HL-60/S4 treated with phorbol 12-myristate 13-acetate at 8.2 ng/mL for 4 days and 3 days (cell line): ENCODE measurements around the gene H1-8.

Experiments used
- in situ Hi-C: fragments of 300-500 bp; cut with MboI; formaldehyde crosslinking; loops from 2 replicates; pipeline ENCODE4 v1.15.0; 2022; ENCODE audit warnings: low sequenced_read_pairs

The H1-8 gene

GRCh38 chr3:129555153-129555550, 12.2 kb downstream of the H1-8 start:
- in situ Hi-C loops = no loop called here

DNA sequence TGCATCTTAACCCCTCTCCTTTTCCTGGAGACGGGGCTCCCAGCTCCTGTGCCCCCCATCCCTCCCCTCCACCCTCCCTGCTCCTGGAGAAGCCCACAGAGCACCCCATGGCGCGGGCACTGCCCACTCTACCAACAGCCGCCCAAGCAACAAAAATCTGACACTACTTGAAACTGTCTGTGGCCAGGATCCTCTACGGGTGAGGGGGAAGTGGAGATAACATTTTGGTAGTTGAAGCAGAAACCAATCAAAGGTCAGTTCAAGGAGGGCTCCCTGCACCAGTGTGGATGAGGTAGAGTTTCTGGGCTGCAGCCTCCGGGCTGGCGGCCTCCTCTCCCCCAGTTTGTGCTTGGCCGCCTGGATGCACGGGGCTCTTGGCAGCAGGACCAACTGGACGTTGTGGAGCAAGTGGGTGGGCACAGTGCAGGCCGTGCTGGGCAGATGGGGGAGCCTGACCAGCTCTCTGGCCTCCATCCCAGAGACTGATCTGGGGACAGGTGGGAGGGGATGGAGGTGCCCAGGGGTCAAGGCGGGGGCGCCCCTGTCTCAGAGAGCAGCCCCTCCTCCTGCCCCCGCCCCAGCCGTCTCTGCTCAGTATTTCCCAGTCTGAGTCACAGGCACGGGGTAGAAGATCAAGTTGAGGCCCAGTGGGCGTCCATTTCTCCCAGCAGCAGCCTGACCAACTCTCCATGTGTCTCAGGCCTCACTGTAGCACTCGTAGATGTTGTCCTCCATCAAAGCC, 12.8 kb downstream of the H1-8 start:
- in situ Hi-C loops = no loop called here

DNA sequence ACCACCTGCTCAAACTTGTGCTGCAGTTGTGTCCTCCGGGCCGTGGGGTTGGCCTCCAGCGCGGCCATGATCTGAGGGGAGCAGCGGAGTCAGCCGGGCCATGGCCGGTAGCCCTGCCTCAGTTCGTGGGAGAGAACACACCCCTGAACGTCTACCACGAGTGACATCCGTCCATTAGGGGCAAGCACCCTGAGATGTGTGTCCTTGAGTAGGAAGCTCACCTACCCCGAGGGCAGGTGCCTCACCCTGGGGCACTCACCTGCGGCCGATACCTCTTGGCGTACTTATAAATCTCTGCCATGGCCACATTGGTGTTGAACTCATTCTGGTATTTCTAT, 13.4 kb downstream of the H1-8 start:
- in situ Hi-C loops = no loop called here

DNA sequence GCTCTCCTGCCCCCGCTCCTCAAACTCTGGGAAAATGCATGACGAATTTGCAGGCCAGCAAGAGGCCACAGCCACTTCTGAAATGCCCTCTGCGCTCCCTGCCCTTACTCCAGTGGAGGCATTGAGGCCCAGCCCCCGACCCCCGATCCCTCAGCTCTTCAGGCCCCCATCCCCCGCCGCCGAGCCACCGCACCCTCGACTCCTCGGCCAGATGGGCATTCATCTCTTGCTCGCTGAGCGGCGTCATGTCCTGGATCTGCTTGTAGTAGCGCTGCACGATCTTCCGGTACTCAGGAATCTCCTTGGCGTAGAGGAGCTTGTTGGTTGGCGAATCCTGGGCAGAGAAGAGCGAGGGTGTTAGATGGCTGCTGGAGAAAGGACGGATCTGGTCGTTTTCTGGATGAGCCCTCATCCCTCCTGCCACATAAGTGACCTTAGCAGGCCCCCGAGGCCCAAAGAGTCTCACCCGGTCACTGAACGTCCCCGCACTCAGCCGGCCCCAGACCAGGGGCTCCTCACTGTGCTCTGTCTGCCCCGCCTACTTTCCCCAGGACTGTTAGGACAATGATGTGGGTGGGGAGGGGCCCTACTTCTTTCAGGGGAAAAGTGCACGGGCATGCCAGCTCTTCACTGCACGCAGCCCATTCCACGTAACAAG, 14.0 kb downstream of the H1-8 start:
- in situ Hi-C loops = no loop called here

DNA sequence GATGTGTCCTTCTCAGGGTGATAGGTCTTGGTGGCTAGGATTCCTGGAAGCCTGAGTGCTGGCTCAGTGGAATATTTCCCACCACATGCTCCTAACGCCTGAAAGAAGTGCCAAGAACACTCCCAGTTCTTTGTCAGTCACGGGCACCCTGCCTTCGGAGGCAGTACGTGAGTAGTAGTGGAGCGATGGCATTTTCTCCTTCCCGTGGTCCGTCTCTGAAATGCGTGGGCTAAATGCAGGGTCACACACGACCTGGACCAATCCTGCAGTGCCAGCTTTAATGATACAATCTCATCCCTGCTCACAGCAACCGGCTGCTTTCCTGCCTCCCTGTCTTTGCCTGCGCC, 14.5 kb downstream of the H1-8 start:
- in situ Hi-C loops = no loop called here

GRCh38 chr3:129558081-129558771, 15.3 kb downstream of the H1-8 start:
- in situ Hi-C loops = no loop called here

GRCh38 chr3:129558772-129559564, 16.0 kb downstream of the H1-8 start:
- in situ Hi-C loops = no loop called here

DNA sequence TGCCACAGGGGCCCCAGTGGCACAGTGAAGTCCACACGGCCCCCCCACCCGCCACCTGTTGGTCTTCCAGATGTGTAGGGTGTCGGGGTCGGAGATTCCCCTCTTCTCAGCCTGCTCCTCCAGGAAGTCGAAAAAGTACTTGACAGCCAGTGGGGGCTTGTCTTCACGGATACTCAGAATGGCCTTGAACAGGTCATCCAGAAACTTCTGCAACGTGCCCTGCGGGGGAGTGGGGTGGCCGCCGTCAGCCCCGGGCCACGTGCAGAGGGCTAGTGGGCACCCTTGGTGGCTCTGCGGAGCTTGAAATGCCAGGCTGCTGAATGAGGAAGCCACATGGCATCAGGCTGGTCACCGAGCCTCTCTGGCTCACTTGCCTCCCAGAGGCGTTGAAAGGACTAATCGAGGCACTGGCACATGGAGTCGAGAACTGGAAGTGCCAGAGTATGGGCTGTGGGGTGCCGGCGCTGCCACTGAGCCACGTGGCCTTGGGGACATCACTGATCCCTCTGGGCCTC, 16.6 kb downstream of the H1-8 start:
- in situ Hi-C loops = no loop called here

DNA sequence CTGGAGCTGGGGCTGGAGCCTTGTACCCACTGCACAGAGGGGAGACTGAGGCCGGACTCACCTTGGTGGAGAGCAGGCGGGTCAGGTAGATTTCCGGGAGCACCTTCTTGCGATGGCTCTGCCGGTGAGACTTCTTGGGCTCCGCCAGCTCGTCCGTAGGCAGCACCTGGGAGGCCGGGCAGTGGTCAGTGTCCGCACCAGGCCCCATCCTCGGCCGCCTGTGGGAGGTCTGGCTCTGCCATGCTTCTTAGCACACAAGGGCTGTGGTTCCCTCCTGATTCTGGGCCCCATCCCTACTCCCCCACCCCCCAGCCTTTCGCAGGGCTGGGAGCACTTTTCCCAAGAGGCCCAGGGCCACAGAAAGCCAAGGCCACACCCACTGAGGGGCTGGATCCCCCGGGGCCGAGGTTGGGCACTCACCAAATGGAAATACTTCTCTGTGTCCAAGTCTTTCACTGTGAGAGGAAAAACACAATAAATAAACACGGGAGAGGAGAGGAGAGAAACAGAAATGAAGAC, 17.4 kb downstream of the H1-8 start:
- in situ Hi-C loops = no loop called here

DNA sequence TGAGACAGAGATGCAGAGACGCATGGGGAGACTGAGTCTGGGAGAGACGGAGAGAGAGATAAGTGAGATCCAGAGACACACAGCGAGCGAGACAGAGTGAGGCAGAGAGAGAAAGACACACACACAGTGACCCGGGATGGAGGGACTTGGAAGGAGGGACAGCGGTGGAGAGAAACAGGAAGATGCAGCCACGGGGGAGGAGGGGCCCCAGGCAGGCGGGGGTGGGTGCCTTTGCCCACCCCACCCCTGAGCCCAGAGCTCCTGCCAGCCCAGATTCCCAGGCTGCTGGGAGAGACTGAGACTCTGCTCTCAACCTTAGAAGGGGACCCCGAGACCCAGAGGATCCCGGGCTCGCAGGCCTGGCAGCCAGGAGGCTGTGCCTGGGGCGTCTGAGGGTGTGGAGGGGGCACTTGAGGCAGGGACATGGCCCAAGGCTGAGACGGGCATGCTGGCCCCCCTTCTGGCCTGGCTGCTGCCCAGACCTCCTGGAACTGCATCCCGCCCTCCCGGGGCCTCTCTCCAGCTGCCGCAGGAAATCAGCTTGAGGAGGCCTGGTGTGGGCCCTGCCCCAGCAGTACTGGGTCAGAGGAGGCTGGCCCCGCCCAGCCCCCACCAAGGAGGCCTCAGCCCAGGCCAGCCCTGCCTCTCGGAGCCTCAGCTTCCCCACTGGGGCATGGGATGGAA, 18.1 kb downstream of the H1-8 start:
- in situ Hi-C loops = no loop called here

DNA sequence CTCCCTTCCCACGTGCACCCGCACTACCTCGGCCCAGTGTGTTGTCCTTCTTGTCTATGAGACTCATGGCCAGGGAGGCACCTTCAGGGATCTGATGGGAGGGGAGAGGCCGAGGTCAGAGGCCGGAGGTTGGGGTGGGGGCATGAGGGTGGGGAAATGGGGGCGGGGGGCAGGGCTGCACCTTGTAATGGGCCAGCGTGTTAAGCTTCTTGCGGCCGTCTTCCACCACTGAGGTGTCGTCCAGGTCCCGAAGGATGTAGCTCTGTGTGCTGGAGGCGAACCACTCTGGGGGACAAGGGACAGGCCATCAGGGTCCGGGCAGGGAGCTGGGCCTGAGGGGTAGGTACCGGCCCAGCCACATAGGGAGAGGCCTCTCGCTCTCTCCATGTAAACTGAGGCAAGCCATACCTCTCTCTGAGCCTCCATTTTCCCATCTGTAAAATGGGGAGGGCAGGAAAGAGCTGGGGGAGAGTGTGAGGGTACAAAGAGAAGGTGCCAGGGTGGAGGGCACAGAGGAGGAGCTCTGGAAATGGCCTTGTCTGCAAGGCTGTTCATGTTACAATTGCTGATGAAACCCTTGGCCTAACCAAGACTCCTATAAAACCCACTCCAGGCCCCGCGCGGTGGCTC, 18.8 kb downstream of the H1-8 start:
- in situ Hi-C loops = no loop called here

DNA sequence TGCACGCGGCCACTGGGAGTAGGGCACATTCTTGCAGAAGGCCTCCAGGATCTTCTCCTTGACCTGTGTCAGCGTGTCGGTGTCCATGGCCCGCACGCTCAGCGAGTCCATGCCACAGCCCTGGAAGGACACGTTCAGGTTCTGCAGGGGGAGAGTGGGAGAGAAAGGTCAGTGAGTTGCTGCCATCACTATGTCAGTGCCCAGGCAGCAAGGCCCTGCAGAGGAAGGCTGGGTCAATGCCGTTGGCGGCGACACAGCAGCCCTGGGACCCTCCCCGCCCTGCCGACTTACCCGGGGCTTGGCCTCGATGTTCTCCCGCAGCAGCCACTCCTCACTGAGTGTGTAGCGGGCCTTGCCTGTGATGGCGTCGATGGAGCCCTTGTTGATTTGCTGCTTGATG, 19.8 kb downstream of the H1-8 start:
- in situ Hi-C loops = no loop called here

DNA sequence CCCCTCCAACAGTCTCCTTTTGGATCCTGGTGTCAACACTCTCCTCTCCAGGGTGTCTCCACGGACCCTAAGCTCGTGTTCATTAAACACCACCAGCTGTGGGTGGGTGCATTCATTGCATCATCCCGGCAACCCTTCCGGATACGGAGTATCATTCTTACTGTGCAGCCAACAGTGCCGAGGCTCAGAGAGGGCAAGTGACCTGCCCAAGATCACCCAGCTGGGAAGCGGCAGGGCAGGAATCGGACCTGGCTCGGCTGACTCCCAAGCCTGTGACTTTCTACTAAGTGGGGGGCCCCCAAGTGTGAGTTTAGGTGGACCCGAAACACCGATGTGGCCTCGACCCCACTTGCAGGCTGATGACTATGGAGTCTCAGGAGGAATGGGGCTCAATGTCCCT, 20.4 kb downstream of the H1-8 start:
- in situ Hi-C loops = no loop called here

- in situ Hi-C loops = no loop called here
Observed at GRCh38 chr3:129563850-129564535, 21.0 kb downstream of the H1-8 start.

DNA sequence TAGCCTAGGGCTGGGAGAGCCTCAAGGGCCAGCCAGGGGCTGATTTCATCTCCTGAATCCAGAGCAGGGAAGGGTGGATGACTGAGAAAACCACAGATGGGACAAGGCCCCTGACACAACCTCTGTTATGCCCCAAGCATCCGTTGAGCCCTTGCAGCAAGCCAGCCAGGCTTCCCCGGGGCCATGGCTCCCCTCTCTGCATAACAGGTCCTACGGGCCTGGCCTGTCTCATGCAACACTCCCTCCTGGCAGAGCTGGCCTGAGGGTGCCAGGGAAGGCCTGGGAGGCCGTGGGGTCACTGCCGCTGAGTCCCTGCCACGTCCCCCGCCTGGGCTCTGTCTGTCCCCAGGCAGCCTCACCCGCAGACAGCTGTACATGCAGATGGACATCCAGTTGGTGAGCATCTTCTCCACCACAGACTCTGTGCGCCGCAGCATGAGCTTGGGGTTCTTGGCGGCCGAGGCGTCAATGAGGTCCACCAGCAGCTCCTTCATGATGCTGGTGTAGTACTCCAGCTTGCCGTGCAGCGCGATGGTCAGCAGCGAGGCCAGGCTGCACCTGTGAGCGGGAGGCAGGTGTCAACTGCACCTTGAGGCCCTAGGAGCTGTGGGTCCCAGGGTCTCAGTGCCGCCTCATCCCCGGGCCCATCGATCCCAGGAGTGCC, 22.1 kb downstream of the H1-8 start:
- in situ Hi-C loops = no loop called here

DNA sequence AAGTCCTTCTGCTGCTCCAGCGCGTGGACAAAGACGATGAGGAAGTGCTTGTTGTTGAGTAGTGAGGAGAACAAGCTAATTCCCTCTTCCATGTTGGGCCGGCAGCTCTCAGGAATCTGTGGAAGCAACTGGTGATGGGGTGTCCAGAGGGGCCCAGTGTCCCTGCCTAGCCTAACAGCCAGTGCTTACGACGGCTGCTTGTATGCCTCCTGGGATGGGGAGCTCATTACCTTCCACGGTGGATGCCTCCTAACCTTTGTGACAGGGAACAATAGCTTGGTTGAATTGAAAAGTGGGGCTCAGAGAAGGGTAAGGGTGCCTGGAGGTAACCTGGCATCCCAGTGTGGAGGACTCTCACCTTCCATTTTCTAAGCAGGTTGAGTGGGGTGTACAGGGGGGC, 22.9 kb downstream of the H1-8 start:
- in situ Hi-C loops = no loop called here

DNA sequence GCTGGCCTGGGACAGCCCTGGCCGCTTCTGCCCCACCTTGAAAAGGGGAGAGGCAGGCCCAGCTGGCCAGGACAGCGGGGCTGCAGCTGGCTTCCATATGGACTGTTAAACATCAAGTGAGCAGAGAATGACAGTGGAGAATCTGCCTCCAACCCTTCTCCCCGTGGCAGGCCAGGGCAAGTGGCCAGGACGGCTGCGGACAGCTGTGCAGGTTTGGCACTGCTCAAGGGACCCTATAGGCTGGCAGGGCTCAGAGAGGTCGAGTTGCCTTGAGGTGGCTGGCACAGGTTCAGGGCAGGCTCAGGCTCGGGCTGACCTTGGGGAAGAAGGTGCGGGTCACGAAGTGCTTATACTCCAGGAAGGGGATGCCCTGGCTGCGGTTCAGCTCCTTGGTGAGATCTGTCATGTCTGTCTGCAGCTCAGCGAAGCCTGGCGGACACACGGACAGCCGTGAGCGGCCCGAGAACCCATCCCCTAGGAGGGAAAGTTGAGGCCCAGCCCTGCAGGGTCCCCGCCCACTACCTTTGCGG, 24.3 kb downstream of the H1-8 start:
- in situ Hi-C loops = no loop called here

DNA sequence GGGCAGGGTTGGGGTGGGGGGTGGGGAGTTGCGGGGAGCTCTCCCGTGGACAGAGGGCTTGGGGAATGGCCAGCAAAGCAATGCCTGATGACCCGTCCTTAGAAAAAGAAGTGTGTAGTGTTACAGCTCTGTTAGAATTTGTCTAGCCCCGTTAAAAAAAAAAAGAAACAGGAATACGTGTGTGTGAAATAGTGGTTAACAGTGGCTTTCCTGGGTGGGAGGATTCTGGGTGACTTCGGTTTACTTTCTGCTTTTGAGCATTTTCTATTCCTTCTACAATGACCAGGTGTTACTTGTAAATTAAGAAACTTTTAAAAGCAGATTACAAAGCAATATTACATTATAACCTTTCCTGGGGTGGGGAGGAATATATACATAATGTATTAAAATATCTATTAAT, 25.0 kb downstream of the H1-8 start:
- in situ Hi-C loops = no loop called here

DNA sequence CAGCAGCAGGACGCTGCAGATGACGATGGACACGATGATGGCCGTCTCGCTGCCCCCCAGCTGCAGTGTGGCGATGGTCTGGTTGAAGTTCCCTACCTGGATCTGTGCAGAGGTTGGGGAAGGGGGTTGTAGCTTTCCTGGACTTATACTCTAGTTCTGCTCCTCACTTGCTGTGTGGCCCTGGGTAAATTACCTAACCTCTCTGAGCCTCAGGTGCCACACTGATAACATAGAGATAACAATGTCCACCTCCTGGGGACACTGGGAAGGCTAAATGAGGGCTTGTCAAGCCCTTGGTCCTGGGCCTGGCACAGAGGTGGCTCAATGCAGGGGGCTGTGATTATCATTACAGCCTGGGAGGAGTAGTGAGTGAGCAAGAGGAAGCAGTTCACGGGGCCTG, 26.9 kb downstream of the H1-8 start:
- in situ Hi-C loops = no loop called here
